ENCODE data around the gene ZNF507. TPM values are rescaled to one million over a fixed set of nuclear protein-coding genes. Genes with fewer than 3 reads are reported as not detected.

The ZNF507 gene
- total and polyA plus RNA-seq, 9 of the 15 experiments (the other 6 are each of a cell fraction or from before 2014, with no cell fraction given), result 2.9 to 25.0 (median 10.4) TPM

- TF ChIP-seq PHF20 (IDR thresholded peaks at IDR 0.05; ENCODE audit: partially characterized antibody) (peak; percentile 99), SETDB1 (IDR thresholded peaks at IDR 0.05; ENCODE audit: low read length) (no peak), ZBTB7A (IDR thresholded peaks at IDR 0.05; ENCODE audit: borderline replicate concordance, control insufficient read depth, low read depth, low read length) (peak; percentile 70; the same call in 1 of the 2 replicates), ZFP30 (CRISPR knock-in tag; IDR thresholded peaks at IDR 0.05; ENCODE audit: borderline replicate concordance) (no peak), ZNF584 (CRISPR knock-in tag; IDR thresholded peaks at IDR 0.05; ENCODE audit: low read depth) (0 out of 2 replicates have a peak, but pooled peaks have one; percentile 38), NFE2L1 (tag; IDR thresholded peaks at IDR 0.05; ENCODE audit: borderline replicate concordance, low read depth) (no peak), ZBTB26 (CRISPR knock-in tag; IDR thresholded peaks at IDR 0.05) (no peak), PHF8 (IDR thresholded peaks at IDR 0.05; ENCODE audit: borderline replicate concordance, low read length) (peak; percentile 89), CHD2 (IDR thresholded peaks at IDR 0.05; ENCODE audit: low read depth, low read length) (0 out of 2 replicates have a peak, but pooled peaks have one; percentile 22), PHTF2 (CRISPR knock-in tag; IDR thresholded peaks at IDR 0.05) (no peak), TBP (optimal IDR thresholded peaks at IDR 0.05; ENCODE audit: low read depth, low read length) (peak; percentile 44), MAX (CRISPR knock-in tag; IDR thresholded peaks at IDR 0.05) (peak; percentile 87), SRF (CRISPR knock-in tag; IDR thresholded peaks at IDR 0.05) (no peak), CHD1 (IDR thresholded peaks at IDR 0.05; ENCODE audit: low read length) (peak; percentile 42), EWSR1 (IDR thresholded peaks at IDR 0.05; ENCODE audit: borderline replicate concordance, low read depth, partially characterized antibody) (no peak), IRF1 (CRISPR knock-in tag; IDR thresholded peaks at IDR 0.05; ENCODE audit: borderline replicate concordance) (no peak), GTF2E2 (tag; IDR thresholded peaks at IDR 0.05) (peak; percentile 13; the same call in 1 of the 2 replicates), RAD21 (CRISPR knock-in tag; conservative IDR thresholded peaks at IDR 0.05 in 1 of 2, IDR thresholded peaks at IDR 0.05 in 1 of 2) (no peak)
- TF ChIP-seq, protein P1, sequence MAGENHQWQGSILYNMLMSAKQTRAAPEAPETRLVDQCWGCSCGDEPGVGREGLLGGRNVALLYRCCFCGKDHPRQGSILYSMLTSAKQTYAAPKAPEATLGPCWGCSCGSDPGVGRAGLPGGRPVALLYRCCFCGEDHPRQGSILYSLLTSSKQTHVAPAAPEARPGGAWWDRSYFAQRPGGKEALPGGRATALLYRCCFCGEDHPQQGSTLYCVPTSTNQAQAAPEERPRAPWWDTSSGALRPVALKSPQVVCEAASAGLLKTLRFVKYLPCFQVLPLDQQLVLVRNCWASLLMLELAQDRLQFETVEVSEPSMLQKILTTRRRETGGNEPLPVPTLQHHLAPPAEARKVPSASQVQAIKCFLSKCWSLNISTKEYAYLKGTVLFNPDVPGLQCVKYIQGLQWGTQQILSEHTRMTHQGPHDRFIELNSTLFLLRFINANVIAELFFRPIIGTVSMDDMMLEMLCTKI (IDR thresholded peaks at IDR 0.05; ENCODE audit: partially characterized antibody), result no peak
- TF ChIP-seq, protein P2, sequence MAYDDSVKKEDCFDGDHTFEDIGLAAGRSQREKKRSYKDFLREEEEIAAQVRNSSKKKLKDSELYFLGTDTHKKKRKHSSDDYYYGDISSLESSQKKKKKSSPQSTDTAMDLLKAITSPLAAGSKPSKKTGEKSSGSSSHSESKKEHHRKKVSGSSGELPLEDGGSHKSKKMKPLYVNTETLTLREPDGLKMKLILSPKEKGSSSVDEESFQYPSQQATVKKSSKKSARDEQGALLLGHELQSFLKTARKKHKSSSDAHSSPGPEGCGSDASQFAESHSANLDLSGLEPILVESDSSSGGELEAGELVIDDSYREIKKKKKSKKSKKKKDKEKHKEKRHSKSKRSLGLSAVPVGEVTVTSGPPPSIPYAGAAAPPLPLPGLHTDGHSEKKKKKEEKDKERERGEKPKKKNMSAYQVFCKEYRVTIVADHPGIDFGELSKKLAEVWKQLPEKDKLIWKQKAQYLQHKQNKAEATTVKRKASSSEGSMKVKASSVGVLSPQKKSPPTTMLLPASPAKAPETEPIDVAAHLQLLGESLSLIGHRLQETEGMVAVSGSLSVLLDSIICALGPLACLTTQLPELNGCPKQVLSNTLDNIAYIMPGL (CRISPR knock-in tag; IDR thresholded peaks at IDR 0.05), result 0 out of 2 replicates have a peak, but pooled peaks have one; percentile 18
Observed at GRCh38 chr19:32345261-32346207, at the start of gene ZNF507 (continued).
